HuH-7.5 (cell line): ENCODE data around the gene ULBP2.
"Not testable (repeated sequence)": the region's sequence is repeated elsewhere in the genome, so short reads cannot be mapped to it uniquely, and the experiment has no call there.

Source experiments
- DNase-seq: peaks from one replicate; pipeline ENCODE4 v3.0.0; 2011; ENCODE audit warnings: low spot score

ULBP2 gene

GRCh38 chr6:149968909-149969308 lies 27.1 kb downstream of the ULBP2 start:
- not testable (repeated sequence) for DNase-seq

GRCh38 chr6:149969635-149970034 lies 27.8 kb downstream of the ULBP2 start:
- DNase-seq = no peak

DNA sequence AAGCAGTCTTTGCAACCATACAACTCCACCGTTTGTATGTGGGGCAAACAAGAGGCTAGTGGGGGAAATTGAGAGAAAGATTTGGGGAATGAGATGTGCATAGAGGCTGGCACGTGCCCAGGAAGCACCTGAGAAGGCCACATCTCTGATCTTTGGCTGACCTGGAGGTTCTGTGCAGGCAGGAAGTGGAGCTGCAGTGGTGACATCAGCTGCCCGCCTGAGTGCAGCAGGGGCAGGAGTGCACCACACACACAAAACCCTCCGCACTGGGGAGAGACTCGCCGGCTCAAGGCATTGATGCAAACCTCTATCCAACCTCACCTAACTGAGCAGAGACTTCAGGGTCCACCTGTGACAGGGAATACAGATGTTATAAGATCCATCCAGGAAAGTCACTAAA lies 32.6 kb downstream of the ULBP2 start:
- DNase-seq = not testable (repeated sequence)

DNA sequence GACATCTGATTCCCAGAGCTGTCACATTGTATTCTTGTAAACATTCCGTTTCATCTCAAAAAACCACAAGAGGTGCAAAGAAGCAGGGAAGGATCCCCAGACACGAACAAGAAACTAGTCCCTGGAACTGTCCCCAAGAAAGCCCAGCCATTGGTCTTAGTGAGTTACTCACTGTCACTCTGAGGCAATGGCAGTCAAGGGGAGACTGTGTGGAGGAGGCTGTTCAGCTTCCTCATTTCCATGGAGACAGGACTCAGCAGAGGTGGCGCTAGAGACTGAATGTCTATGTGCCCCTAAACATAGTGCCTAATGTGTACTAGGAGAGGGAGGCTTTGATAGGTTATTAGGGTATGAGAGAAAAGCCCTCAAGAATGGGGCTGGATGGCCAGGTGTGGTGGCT lies 33.0 kb downstream of the ULBP2 start:
- DNase-seq = no peak

- no peak for DNase-seq
Observed at GRCh38 chr6:149975400-149975799, 33.6 kb downstream of the ULBP2 start.

- DNase-seq = no peak
Observed at GRCh38 chr6:149977221-149977620, 35.4 kb downstream of the ULBP2 start.

DNA sequence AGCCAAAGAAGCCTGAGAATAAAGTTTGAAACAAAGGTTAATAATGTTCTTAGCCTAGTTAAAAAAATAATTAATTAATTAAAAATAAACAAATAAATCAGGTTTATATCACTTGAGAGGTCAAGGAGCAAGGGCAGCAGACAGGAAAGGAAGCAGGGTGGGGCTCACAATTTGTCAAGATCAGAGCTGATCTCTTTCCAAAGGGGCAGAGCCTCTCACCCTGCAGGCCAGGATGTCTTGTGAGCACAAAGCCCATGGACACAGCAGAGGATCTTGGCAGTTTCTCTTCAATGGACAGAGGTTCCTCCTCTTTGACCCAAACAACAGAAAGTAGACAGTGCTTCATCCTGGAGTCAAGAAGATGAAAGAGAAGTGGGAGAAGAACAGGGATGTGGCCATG lies 36.8 kb downstream of the ULBP2 start:
- DNase-seq = no peak

- no peak for DNase-seq
Observed at GRCh38 chr6:149979293-149979692, 37.5 kb downstream of the ULBP2 start.

DNA sequence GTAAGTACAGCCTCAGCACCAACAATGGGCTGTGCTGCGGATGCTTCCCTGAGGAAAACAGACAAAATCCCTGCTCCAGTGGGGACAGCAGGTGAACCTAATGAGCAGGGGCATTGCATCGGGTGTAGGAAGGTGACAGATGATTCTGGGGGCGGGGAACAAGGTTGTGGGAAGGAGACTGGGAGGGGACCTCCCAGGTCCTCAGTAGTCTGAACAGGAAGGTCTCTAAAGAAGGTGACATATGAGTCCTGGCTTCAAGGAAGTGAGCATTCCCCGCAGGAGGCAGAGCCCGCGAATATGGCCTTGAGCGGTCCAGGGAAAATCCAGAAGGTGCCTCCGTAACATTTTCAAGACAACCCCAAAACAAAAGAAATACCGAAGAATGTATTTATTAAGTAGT lies 41.3 kb downstream of the ULBP2 start:
- no peak for DNase-seq

GRCh38 chr6:149984773-149985172 lies 43.0 kb downstream of the ULBP2 start:
- DNase-seq = no peak

GRCh38 chr6:149985481-149985937 lies 43.7 kb downstream of the ULBP2 start:
- DNase-seq = no peak

GRCh38 chr6:149987602-149988107 lies 45.8 kb downstream of the ULBP2 start:
- DNase-seq = no peak

- DNase-seq = no peak
Observed at GRCh38 chr6:149988550-149989346, 46.9 kb downstream of the ULBP2 start.

DNA sequence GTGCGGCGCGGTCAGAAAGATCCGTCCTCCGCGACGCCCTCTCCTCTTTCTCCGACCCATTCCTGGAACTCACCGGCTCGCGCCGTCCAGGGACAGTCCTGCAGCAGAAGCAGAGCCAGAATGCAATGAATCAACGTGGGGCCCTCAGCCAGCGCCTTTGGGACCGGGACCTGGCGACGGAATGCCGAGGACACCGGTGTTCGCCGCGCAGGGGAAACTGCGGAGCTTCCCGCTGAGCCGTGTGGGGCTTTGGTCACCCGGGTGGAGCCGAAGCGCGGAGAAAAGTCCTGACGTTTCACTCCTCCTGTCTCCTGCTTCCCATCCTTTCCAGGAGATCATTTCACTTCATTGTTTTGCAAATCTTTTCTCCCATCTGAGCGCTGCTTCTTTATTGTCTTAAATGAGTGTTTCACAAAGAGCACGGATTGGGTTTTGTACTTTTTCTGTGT lies 48.4 kb downstream of the ULBP2 start:
- DNase-seq = no peak

DNA sequence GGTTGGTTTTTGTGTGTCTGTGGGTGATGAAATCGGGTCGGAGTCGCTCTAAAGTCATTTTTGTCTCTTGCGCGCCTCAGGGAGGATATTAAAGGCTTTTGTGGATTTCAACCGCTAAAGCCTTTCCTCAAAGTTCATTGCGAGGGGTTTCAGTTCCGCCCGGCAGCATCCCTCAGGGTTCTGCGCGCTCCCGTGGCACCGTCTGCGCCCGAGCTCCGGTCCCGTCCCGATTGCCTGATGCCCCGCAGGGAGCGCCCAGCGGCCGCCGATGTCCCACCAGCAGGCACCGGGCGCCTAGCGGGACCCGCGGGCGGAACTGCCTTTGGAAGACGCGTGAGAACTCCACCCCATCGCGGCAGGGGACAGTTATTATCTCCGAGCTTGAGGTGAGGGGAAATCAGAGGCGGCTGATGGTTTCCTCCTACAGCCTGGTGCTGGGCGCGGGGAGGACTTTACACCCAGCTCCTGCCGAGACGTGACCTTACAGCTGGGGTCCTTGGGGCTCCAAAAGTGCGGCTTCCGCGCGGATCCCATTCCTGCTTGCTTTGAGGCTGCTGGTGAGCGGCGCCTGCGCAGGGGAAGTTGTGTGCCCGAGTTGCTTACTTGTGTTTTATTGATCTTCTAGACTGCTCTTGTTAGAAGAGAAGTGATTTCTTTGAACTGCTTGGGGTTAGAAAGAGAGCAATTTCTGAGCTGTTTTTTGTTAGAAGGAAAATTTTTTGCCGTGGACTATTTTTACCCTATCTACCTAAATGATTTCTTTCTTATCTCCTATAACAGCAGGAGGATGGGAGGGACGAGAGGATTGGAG lies 49.1 kb downstream of the ULBP2 start:
- DNase-seq = peak; percentile 51

- not testable (repeated sequence) for DNase-seq
Observed at GRCh38 chr6:149991472-149991795, 49.6 kb downstream of the ULBP2 start.

DNA sequence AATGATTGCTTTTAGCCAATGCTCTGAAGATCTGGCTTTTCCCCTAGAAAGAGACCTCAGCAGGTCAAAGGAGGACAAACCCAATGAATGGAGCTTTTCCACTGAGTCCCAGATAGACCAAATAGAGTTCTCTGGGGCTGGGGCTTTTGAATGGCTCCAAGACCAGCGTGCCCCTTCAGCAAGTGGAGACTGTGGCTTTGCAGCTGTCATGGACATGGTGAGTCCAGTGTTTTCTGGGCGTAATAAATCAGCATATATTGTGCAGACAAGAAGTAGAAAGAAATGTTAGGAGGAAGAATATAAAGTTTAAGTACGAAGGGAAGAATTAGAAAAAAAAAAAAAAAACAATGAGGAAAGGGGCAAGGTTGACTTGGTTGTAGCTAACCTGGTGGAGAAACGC lies 50.0 kb downstream of the ULBP2 start:
- DNase-seq = no peak

DNA sequence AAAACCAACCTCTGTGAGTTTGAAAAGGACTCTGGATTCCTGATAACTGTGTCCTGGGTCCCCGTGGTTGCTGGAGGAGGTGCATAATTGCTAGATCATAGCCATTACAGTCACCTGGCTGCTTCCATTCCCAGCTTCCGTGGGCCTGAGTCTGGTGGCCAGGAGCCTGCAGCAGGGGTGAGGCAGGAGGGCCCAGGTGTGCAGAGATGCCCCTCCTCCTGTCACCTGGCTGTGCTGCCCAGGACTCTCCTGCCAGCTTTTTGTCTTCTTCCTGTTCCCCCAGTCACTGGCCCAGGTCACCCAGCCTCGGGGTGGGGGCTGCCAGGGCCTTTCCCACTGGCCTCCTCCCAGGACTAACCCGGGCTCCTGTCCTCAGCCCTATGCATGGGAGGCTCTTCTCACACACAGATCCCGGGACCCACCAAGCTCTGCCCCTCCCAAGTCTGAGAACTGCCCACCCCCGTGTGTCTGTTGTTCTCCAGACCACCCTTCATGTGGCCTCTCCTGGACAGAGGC lies 53.5 kb downstream of the ULBP2 start:
- DNase-seq = no peak

DNA sequence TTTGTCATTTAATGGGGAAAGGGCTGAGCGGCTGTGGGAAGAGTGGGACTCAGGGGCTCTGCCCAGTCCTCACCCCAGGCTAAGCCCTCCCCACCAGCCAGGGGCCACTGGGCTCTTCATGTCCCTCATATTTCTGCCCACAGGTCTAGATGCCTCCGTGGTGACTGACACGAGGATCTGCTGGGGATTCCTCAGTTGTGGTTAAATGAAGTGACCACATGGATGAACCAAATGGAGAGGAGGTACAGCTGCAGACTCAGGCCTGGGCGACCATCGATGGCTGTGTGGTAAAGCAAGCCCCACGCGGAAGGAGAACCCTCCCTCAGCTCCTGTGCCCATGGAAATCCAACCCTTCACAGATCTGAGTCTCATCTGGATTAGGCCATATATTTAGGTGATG lies 54.2 kb downstream of the ULBP2 start:
- DNase-seq = no peak
